PFSK-1 (cell line): ENCODE measurements around the gene CEP128.

Experiments
- POLR2AphosphoS5 ChIP-seq: IDR thresholded peaks from 2 replicates; pipeline ENCODE4 v1.6.1; 2012; ENCODE audit warnings: low read depth, mild to moderate bottlenecking, control low read depth, low read length, moderate library complexity
- REST ChIP-seq, 2 experiments: IDR thresholded peaks; 2 replicates each; pipeline versions ENCODE4 v1.6.1 to v1.8.0; 2011 to 2012; ENCODE audit warnings: low read depth in 2 of 2, low read length in 2 of 2, control low read depth in 1 of 2, inconsistent platforms in 1 of 2, mild to moderate bottlenecking in 1 of 2, moderate library complexity in 1 of 2; ENCODE audit not compliant: insufficient read depth in 1 of 2
- TAF1 ChIP-seq: IDR thresholded peaks from 2 replicates; pipeline ENCODE4 v1.6.1; 2012; ENCODE audit warnings: low read length, control low read depth, borderline replicate concordance; ENCODE audit not compliant: insufficient read depth

GRCh38 chr14:80770114-80770908 is 171.2 kb downstream of the CEP128 start:
- no peak for TF ChIP-seq REST (IDR thresholded peaks at IDR 0.05; ENCODE audit: insufficient read depth in 1 of 2, low read depth in 2 of 2, low read length in 2 of 2)
- no peak for TF ChIP-seq POLR2AphosphoS5
- TF ChIP-seq TAF1, result no peak
